Ammon's horn (tissue), 1 donor: ENCODE data around the gene P3R3URF.

ENCODE experiments used
- DNase-seq: peaks from one replicate; pipeline ENCODE4 v3.0.0-alpha.2; 2016; ENCODE audit warnings: low spot score

The P3R3URF gene

DNA sequence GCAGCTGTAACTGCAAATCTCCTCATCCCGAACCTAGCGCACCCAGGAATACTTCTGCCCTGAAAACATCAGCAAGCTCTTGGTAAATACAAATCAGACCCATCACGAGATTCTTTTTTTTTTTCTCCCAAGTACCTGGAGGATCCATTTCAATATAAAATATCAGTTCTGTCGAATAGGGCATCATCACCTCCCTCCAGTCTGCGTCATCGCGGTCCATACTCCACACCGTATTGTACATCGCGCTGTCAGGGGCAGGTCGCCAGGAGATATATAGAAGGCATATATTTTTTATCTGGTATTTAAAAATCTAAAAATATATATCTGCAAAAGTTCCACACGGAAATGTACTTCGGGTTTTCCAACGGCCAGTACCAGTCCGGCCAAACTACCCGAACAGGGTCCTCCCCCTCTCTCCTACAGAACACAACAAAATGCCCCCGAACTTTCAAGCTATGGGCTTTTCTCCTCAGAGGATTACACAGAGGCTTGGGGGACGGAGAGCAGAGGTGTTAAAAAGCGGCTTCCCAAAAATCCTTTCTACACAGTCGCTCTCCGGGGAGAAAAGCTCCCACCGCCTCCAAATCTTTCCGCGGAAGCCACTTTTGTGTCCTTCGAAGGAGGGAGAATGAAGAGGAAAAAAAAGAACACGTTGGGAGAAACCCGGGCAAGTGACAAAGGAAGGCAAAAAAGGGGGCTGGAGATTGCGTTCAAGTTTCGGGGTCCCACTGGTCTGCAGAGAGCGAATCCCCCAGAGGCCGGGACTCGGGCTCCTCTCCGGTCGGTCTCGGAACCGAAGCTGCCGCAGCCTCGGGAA lies 44.4 kb downstream of the P3R3URF start:
- peak; percentile 30 for DNase-seq

DNA sequence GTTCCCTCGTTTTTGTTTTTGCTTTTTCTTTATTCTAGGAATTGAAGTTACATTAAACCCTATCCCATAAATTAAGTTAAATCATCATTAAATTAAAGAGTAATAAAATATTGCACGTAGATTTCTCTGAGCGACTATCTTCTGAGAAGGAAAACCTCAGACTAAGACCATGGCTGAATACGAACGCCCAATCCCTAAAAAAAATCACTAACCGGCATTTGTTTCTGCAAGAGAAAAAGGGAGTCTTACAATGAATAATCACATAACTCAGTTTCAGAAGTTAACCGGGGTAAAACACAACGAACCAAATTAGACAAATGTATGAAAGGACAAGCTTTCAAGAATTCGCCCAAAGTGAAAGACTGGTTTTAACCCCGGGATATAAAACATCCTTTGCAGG lies 45.2 kb downstream of the P3R3URF start:
- no peak for DNase-seq

DNA sequence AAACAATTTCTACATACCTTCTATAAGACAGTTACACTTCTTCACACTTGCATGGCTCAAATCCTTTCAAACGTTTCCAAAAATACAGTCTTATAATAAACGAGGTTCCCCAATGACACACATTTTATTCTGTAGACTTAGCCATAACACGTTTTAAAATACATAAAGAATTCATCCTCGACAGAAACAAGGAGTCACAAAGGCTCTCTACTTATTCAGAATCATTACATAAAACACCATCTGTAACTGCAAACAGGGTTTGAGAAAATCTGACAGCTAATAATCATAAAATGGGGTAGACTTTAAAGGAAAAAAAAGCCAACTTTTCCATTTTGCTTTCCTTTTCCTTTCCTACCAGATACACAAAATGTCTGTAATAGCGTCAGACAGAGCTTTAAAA lies 45.7 kb downstream of the P3R3URF start:
- no peak for DNase-seq

DNA sequence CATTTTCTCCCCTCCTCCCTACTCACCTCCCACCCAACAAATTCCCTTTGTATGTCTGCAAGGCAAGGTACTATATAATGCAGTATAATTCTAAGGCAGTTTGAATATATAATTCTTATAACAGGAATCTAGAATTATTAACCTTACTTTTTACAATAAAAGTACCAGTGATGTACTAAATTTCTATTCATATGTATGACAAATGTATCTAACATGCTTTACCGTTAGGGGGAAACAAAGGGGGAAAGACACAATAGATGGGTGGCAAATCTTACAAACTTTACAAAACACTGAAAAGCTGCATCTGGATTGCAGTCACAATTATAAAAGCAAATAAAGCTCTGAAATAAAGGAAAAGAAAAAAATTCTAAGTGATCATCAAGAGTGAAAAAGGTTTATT lies 46.2 kb downstream of the P3R3URF start:
- no peak for DNase-seq

DNA sequence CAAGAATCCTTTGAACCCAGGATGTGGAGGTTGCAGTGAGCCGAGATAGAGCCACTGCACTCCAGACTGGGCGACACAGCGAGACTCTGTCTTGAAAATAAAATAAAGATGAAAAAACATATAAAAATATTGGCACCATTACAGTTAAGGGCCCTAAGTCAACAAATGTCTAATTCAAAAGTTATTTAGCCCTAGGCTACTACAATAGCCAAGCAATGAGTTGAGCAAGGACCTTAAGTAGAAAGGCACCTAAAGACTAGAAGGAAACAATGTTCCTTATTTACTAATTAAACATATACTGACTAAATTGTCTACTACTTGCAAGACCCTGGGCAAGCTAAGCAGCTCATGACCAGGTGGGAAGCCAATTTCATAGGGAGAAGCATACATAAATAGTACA lies 47.9 kb downstream of the P3R3URF start:
- no peak for DNase-seq
